ENCODE measurements around the gene FNBP1. TPM values are rescaled to one million over a fixed set of nuclear protein-coding genes. Genes with fewer than 3 reads are reported as not detected.
"Not testable (repeated sequence)": the region's sequence is repeated elsewhere in the genome, so short reads cannot be mapped to it uniquely, and the experiment has no call there.

Gene FNBP1
- total and polyA plus RNA-seq, 2 of the 8 experiments (the other 6 are each of a cell fraction or from before 2014, with no cell fraction given): 7.2 to 40.9 TPM

GRCh38 chr9:129998491-129999140 lies 44.4 kb downstream of the FNBP1 start (continued):
- TF ChIP-seq BRCA1 (IDR thresholded peaks at IDR 0.05; ENCODE audit: low read depth, low read length): no peak

GRCh38 chr9:129997706-129998105 lies 45.3 kb downstream of the FNBP1 start:
- H3K23me2 ChIP-seq (ENCODE audit: low read depth, low read length); H4K20me1 ChIP-seq (replicated peaks in 1 of 2; ENCODE audit: control insufficient read depth in 1 of 2, insufficient read depth in 2 of 2, low read length in 2 of 2); H3K4me3 ChIP-seq (ENCODE audit: extremely low read depth in 1 of 4, insufficient read depth in 2 of 4, low read depth in 3 of 4, low read length in 4 of 4); FAIRE-seq; H3K4ac ChIP-seq (replicated peaks; ENCODE audit: insufficient read length, low read depth, low read length); H3K79me1 ChIP-seq (ENCODE audit: low read depth, low read length); H3K27me3 ChIP-seq (replicated peaks in 1 of 4; ENCODE audit: control insufficient read depth in 3 of 4, extremely low read depth in 1 of 4, insufficient read depth in 3 of 4, low read length in 3 of 4); H3K79me2 ChIP-seq (ENCODE audit: control insufficient read depth in 1 of 2, insufficient read depth in 2 of 2, low read length in 2 of 2); H2BK5ac ChIP-seq (ENCODE audit: low read depth, low read length); H2BK20ac ChIP-seq (ENCODE audit: low read length); H3K27ac ChIP-seq (ENCODE audit: low read depth, low read length); H2BK12ac ChIP-seq (ENCODE audit: low read depth, low read length); H4K5ac ChIP-seq (ENCODE audit: insufficient read length, low read depth, low read length); H3K4me1 ChIP-seq (replicated peaks in 1 of 4; ENCODE audit: control insufficient read depth in 3 of 4, insufficient read depth in 4 of 4, low read length in 3 of 4); H3K9me3 ChIP-seq (ENCODE audit: insufficient read depth in 2 of 2, low read depth in 1 of 2, low read length in 1 of 2); DNase-seq (ENCODE audit: low read depth in 1 of 2, low spot score in 2 of 2); POLR2A ChIA-PET (ENCODE audit: partially characterized antibody); H3K9ac ChIP-seq (replicated peaks in 1 of 4; ENCODE audit: extremely low read depth in 1 of 4, low read depth in 3 of 4, low read length in 3 of 4); H2BK15ac ChIP-seq (ENCODE audit: low read length); H3K18ac ChIP-seq (ENCODE audit: extremely low read depth, low read length); H2AK5ac ChIP-seq (ENCODE audit: low read depth, low read length); H3K23ac ChIP-seq (ENCODE audit: insufficient read length); H4K91ac ChIP-seq (replicated peaks; ENCODE audit: insufficient read length, low read length); H3K4me2 ChIP-seq (ENCODE audit: insufficient read depth in 1 of 2, low read depth in 2 of 2, low read length in 2 of 2); H2AFZ ChIP-seq (ENCODE audit: low read length); H2BK120ac ChIP-seq (replicated peaks; ENCODE audit: low read depth, low read length); H3K56ac ChIP-seq (replicated peaks; ENCODE audit: insufficient read length, low read depth, low read length); H3K14ac ChIP-seq (ENCODE audit: insufficient read length); H3K36me3 ChIP-seq (ENCODE audit: control insufficient read depth in 2 of 4, insufficient read depth in 4 of 4, low read length in 3 of 4); H4K8ac ChIP-seq (ENCODE audit: extremely low read depth, insufficient read depth, low read length): not testable (repeated sequence)
- WGBS, 2 experiments (ENCODE audit: extremely low coverage in 1 of 2, insufficient coverage in 1 of 2, insufficient read length in 1 of 2, insufficient replicate concordance in 2 of 2, low coverage in 1 of 2, low lambda C conversion rate in 2 of 2, missing lambda C conversion rate in 1 of 2): 92% methylated on average over 3 of the region's 3 CpGs; no CpG with 5 or more reads in 1 of the 2 experiments
- CTCF ChIA-PET (ENCODE audit: partially characterized antibody): interaction anchor here (0.7 to 1.0 kb wide), 2 partner anchors 25 to 40 kb away, joined by 3 read pairs; no protein-coding TSS in a partner anchor
